ENCODE measurements around the gene TDRD9.

DNA sequence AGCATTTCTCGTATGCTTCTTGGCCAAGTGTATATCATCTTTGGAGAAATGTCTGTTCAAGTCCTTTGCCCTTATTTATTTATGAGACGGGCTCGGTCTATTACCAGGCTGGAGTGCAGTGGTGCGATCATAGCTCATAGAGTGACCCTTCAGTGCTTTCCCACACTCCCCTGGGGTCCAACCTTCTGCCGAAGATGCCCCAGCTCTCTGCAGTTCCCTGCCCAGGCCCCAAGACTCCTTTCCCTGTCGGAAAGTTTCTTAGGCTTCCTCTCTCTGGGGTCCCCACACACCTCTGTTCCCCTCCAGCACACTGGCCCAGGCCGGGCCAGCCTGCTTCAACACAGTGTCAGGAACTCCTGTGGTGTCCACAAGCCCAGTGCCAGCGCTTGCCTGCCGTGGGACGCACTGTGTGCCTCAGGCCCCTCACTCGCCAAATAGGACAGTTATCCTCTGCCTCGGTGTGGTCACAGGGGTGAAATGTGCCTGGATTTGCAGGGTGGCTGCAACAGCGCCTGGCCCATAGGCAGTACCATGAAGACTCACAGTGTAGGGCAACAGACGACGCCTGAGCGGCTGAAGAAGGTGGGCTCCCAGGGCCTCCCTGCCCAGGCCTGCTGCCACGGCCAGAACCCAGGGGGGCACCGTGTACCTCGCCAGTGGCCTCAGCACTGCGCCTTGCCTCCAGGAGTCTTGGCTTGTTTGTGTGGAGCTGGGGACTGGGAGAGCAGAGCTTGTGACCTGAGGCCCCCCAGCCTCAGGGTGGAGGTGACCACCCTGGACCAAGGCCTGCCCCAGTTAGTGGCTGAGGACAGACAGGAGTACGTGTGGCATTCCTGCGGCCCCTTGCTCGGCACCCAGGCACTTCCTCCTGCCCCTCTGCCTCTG is 152.4 kb downstream of the TDRD9 start:
- TF ChIP-seq, protein P1, sequence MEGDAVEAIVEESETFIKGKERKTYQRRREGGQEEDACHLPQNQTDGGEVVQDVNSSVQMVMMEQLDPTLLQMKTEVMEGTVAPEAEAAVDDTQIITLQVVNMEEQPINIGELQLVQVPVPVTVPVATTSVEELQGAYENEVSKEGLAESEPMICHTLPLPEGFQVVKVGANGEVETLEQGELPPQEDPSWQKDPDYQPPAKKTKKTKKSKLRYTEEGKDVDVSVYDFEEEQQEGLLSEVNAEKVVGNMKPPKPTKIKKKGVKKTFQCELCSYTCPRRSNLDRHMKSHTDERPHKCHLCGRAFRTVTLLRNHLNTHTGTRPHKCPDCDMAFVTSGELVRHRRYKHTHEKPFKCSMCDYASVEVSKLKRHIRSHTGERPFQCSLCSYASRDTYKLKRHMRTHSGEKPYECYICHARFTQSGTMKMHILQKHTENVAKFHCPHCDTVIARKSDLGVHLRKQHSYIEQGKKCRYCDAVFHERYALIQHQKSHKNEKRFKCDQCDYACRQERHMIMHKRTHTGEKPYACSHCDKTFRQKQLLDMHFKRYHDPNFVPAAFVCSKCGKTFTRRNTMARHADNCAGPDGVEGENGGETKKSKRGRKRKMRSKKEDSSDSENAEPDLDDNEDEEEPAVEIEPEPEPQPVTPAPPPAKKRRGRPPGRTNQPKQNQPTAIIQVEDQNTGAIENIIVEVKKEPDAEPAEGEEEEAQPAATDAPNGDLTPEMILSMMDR (IDR thresholded peaks at IDR 0.05; ENCODE audit: low read depth, low read length), result no peak
- TF ChIP-seq POLR2A (IDR thresholded peaks at IDR 0.05; ENCODE audit: extremely low read depth, insufficient read length), result no peak
- TF ChIP-seq MYC (IDR thresholded peaks at IDR 0.05; ENCODE audit: low read depth, low read length), result no peak
- TF ChIP-seq, protein P2, sequence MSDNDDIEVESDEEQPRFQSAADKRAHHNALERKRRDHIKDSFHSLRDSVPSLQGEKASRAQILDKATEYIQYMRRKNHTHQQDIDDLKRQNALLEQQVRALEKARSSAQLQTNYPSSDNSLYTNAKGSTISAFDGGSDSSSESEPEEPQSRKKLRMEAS (IDR thresholded peaks at IDR 0.05; ENCODE audit: low read depth, low read length), result no peak
